Small intestine (tissue), 7 donors: ENCODE measurements around the gene DNAJB11. TPM values are rescaled to one million over a fixed set of nuclear protein-coding genes. Genes with fewer than 3 reads are reported as not detected.
"Not testable (repeated sequence)": the region's sequence is repeated elsewhere in the genome, so short reads cannot be mapped to it uniquely, and the experiment has no call there.

Experiments
- DNase-seq, 2 donors: peaks; one replicate each; pipeline versions ENCODE4 v3.0.0 to v3.0.0-alpha.2; 2013
- FAIRE-seq: peaks from 2 replicates; lab custom pipeline; 2012; peaks lifted over from hg19 to GRCh38; lab: Jason Lieb, UNC
- H3K27ac ChIP-seq, 3 donors: one replicate each; pipeline ENCODE4 v1.5.1; 2013; ENCODE audit warnings: low read length in 2 of 3, mild to moderate bottlenecking in 2 of 3, control low read depth in 1 of 3, inconsistent platforms in 1 of 3, low read depth in 1 of 3, moderate library complexity in 1 of 3
- H3K27me3 ChIP-seq, 3 donors: one replicate each; pipeline ENCODE4 v1.6.1; 2013; ENCODE audit warnings: low read length in 3 of 3, inconsistent platforms in 1 of 3; ENCODE audit not compliant: control insufficient read depth in 3 of 3, insufficient read depth in 3 of 3
- H3K36me3 ChIP-seq, 3 donors: one replicate each; pipeline ENCODE4 v1.6.1; 2013; ENCODE audit warnings: low read length in 3 of 3, inconsistent platforms in 1 of 3, low read depth in 1 of 3, mild to moderate bottlenecking in 1 of 3, moderate library complexity in 1 of 3; ENCODE audit not compliant: control insufficient read depth in 3 of 3, insufficient read depth in 2 of 3
- H3K4me1 ChIP-seq, 3 donors: one replicate each; pipeline ENCODE4 v1.6.1; 2013; ENCODE audit warnings: low read length in 2 of 3, inconsistent platforms in 1 of 3, low read depth in 1 of 3, mild to moderate bottlenecking in 1 of 3, moderate library complexity in 1 of 3; ENCODE audit not compliant: control insufficient read depth in 3 of 3, insufficient read depth in 2 of 3
- H3K4me3 ChIP-seq, 3 donors: one replicate each; pipeline ENCODE4 v1.5.1; 2013; ENCODE audit warnings: low read length in 3 of 3, control low read depth in 1 of 3, inconsistent platforms in 1 of 3, low read depth in 1 of 3, mild to moderate bottlenecking in 1 of 3, moderate library complexity in 1 of 3
- H3K9me3 ChIP-seq, 2 donors: one replicate each; pipeline ENCODE4 v1.6.1; 2013; ENCODE audit warnings: low read depth in 1 of 2, low read length in 1 of 2; ENCODE audit not compliant: control insufficient read depth in 2 of 2, insufficient read depth in 1 of 2
- WGBS, 3 donors: extraction: QIAGEN DNeasy Blood & Tissue Kit; methylation state at CpG; one replicate each; pipeline ENCODE4 v1.1.7; 2013; 5-methylcytosine and 5-hydroxymethylcytosine counted together
- polyA plus RNA-seq, 4 donors: library from polyadenylated mRNA; stranded (reverse) in 3 of 4; unstranded in 1 of 4; fragments of 200-250 nt in 3 of 4; fragments of 120-200 nt in 1 of 4; gene quantifications; one replicate each; pipeline versions ENCODE4 v1.2.1 to v1.2.3, GENCODE V29; 2013
- donor health status: healthy with polysubstance abuse.
- donor health status: control.
- donor health status: control.
- donor health status: Bipolar disorder and iron deficiency.
- donor health status: healthy.

Gene DNAJB11
- polyA plus RNA-seq, 4 donors: 36.7 to 86.6 (median 52.7) TPM

GRCh38 chr3:186586245-186586644, 15.7 kb downstream of the DNAJB11 start:
- Histone ChIP-seq H3K36me3 (peaks cover 6 to 17% (median 13%) of the 10 kb centered on the region in 3 donors), H3K4me1 (peaks cover 6 to 24% (median 6%) of the 10 kb centered on the region in 3 donors)
- not testable (repeated sequence) for H3K27ac ChIP-seq, DNase-seq, H3K9me3 ChIP-seq, FAIRE-seq, H3K4me3 ChIP-seq, H3K27me3 ChIP-seq
- WGBS, 3 donors: 84 to 92% (median 86%) methylated on average over 9 of the region's 9 CpGs

DNA sequence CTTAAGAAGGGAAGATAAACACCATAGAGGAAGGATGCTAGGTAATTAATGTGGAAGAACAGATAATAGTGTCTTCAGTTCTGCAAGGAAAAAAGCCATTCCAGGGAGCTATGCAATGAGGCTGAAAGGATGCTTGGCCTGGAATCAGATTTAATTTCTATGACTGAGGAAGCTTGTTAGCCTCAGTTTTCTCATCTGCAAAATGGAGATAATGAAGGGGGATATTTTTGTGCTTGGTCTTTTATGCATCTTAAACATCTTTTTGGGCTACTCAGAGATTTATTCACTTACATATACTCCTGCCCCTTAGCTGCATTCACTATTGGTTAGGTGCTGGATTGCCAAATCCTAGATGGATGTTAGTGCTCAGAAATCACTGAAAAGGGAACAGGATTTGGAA, 16.7 kb downstream of the DNAJB11 start:
- Histone ChIP-seq H3K9me3 (no peaks in the 10 kb centered on the region), H3K27me3 (no peaks in the 10 kb centered on the region), H3K4me3 (no peak overlapping the region), H3K36me3 (peaks cover 5 to 16% (median 13%) of the 10 kb centered on the region in 3 donors), H3K27ac (no peak overlapping the region), H3K4me1 (peaks cover 6 to 27% (median 6%) of the 10 kb centered on the region in 3 donors)
- DNase-seq (no peak), FAIRE-seq (no peak)

- peaks cover 2 to 8% (median 5%) of the 10 kb centered on the region in 3 donors for H3K36me3 ChIP-seq
- peaks cover 6 to 31% (median 6%) of the 10 kb centered on the region in 3 donors for H3K4me1 ChIP-seq
- H3K27me3 ChIP-seq: no peaks in the 10 kb centered on the region
- no peaks in the 10 kb centered on the region for H3K9me3 ChIP-seq
- no peak overlapping the region for H3K4me3 ChIP-seq
- 19 to 51% (median 49%) methylated on average over 2 of the region's 2 CpGs for WGBS, 3 donors
- peak in 1 of 2 donors; percentile 55 for DNase-seq
- FAIRE-seq: no peak
- peak overlapping the region in 1 of 3 donors; percentile 70 for H3K27ac ChIP-seq
These were observed 18.1 kb downstream of the DNAJB11 start for GRCh38 chr3:186588632-186589031.

DNA sequence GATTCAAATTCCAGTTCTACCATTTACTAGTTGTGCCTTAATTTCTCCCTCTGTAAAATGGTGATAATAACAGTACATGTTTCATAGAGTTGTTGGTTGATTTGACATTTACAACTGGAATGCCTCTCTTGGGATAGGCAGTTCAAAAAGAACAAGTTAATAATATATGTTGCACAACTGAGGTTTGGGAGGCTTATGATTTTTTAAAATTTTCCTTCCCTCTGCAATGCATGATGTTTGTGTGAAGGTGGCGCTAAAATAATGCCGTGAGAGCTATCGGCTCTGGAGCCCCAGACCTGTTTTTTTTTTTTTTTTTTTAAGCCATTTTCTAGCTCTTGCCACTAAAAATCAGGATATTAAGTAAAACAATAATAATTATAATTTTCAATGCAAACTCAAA, 18.6 kb downstream of the DNAJB11 start:
- whole genome bisulfite sequencing, 3 donors: 41 to 53% (median 47%) methylated on average over 3 of the region's 3 CpGs
- DNase-seq: peak in 1 of 2 donors; percentile 36
- H3K4me1 ChIP-seq: peaks cover 6 to 32% (median 6%) of the 10 kb centered on the region in 3 donors
- H3K27ac ChIP-seq: peak overlapping the region in 1 of 3 donors; percentile 70
- no peak for FAIRE-seq
- no peaks in the 10 kb centered on the region for H3K27me3 ChIP-seq
- no peak overlapping the region for H3K4me3 ChIP-seq
- peaks cover 0 to 7% (median 5%) of the 10 kb centered on the region in 3 donors for H3K36me3 ChIP-seq
- no peaks in the 10 kb centered on the region for H3K9me3 ChIP-seq

- no peak for FAIRE-seq
- peak; percentile 81 to 89 for DNase-seq
- 31 to 59% (median 46%) methylated on average over 5 of the region's 5 CpGs for WGBS, 3 donors
- Histone ChIP-seq H3K4me3 (no peak overlapping the region), H3K9me3 (no peaks in the 10 kb centered on the region), H3K27me3 (no peaks in the 10 kb centered on the region), H3K27ac (peak overlapping the region; percentile 3 to 84 (median 80)), H3K4me1 (peaks cover 8 to 41% (median 11%) of the 10 kb centered on the region in 3 donors), H3K36me3 (peaks cover 0 to 3% (median 3%) of the 10 kb centered on the region in 3 donors)
These were observed 19.5 kb downstream of the DNAJB11 start for GRCh38 chr3:186589856-186590579.

DNA sequence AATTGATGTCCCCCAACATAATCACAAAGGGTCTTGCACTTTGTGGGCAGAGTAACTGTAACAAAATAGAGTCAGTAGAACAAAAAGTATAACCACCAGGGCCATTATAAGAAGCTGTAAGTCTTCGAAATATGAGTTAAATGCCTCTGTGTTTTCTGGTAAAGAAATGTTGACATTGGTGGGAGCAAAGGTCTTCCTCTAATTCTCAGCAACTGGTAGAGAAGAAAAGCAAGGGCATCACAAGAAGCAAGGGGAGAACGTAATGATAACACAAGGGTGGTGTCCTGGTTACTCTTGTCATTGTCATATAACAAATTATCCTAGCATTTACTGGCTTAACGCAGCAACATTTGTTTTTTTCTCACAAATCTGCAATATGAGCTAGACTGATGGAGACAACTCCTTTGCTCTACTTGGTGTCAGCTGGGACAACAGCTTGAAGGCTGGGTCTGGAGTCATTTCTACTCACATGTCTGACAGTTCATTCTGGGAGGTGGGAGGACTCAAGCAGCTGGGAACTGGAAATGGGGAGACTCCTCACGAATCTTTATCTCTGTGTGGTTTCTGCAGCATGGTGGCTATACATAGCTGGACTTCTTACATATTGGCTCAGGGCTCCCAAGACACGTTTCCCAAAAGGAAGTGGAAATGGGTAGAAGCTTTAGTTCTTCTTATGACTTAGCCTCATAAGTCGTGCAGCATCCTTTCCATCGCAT, 20.2 kb downstream of the DNAJB11 start:
- 72 to 75% (median 73%) methylated on average over 7 of the region's 7 CpGs for WGBS, 3 donors
- Histone ChIP-seq H3K9me3 (no peaks in the 10 kb centered on the region), H3K4me3 (no peak overlapping the region), H3K27ac (peak overlapping the region in 2 of 3 donors; percentile 80 to 84), H3K4me1 (peaks cover 8 to 41% (median 11%) of the 10 kb centered on the region in 3 donors), H3K27me3 (no peaks in the 10 kb centered on the region), H3K36me3 (peaks cover 0 to 3% (median 0%) of the 10 kb centered on the region in 3 donors)
- FAIRE-seq (no peak), DNase-seq (peak in 1 of 2 donors; percentile 65)

DNA sequence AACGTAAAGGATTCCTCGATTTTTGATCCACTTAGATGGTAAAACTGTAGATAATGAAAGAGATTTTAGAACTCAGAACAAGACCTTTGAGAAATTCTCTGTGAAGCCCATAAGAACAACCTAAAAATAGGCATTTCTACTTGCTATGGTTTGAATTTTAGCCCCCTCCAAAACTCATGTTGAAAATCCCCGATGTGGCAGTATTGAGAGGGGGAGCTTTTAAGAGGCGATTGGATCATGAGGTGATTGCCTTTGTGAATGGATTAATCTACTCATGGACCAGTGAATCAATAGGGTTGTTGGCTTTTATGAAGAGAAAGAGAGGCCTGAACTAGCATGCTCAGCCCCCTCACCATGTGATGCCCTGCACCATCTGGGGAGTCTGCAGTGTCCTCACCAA, 22.2 kb downstream of the DNAJB11 start:
- 92 to 97% (median 92%) methylated on average over 4 of the region's 4 CpGs for WGBS, 3 donors
- H3K27ac ChIP-seq: no peak overlapping the region
- H3K27me3 ChIP-seq: no peaks in the 10 kb centered on the region
- H3K36me3 ChIP-seq: no peaks in the 10 kb centered on the region
- no peak for FAIRE-seq
- DNase-seq: no peak
- no peaks in the 10 kb centered on the region for H3K9me3 ChIP-seq
- no peak overlapping the region for H3K4me3 ChIP-seq
- H3K4me1 ChIP-seq: peaks cover 8 to 41% (median 11%) of the 10 kb centered on the region in 3 donors

- no peaks in the 10 kb centered on the region for H3K9me3 ChIP-seq
- H3K36me3 ChIP-seq: no peaks in the 10 kb centered on the region
- peaks cover 8 to 47% (median 11%) of the 10 kb centered on the region in 3 donors for H3K4me1 ChIP-seq
- H3K4me3 ChIP-seq: no peak overlapping the region
- peak overlapping the region in 2 of 3 donors; percentile 34 to 83 for H3K27ac ChIP-seq
- DNase-seq (peak; percentile 78 to 88), FAIRE-seq (no peak)
- 24 to 64% (median 48%) methylated on average over 3 of the region's 3 CpGs for WGBS, 3 donors
- no peaks in the 10 kb centered on the region for H3K27me3 ChIP-seq
These were observed 23.3 kb downstream of the DNAJB11 start for GRCh38 chr3:186593862-186594261.
